Activated CD8-positive, alpha-beta memory T cell treated with anti-CD3 and anti-CD28 coated beads, Interleukin-2, amount 50 U/mL, for 1 hour (primary cell): Measurements from ENCODE around the gene ZNF2.

Experiments
- DNase-seq: peaks from one replicate; pipeline ENCODE4 v3.0.0-alpha.2; 2020; ENCODE audit errors: extremely low read depth

The ZNF2 gene

DNA sequence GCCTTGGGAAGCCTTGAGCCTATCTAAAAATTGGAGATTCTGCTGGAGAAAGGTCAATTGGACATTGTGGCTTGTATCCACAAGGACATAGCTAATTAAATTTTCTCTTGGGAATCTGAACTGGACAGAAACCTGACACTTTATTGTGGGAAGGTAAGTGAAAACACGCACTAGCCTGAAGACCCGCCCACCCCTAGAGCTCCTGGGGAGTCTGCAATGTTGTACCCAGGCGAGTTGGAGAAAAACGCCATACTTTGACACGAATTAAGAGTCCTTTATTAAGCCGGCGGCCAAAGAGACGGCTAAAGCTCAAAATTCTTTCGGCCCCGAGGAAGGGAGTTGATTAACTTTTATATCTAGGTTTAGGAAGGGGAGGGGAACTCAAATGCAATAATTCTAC, 40.5 kb downstream of the ZNF2 start:
- no peak for DNase-seq

DNA sequence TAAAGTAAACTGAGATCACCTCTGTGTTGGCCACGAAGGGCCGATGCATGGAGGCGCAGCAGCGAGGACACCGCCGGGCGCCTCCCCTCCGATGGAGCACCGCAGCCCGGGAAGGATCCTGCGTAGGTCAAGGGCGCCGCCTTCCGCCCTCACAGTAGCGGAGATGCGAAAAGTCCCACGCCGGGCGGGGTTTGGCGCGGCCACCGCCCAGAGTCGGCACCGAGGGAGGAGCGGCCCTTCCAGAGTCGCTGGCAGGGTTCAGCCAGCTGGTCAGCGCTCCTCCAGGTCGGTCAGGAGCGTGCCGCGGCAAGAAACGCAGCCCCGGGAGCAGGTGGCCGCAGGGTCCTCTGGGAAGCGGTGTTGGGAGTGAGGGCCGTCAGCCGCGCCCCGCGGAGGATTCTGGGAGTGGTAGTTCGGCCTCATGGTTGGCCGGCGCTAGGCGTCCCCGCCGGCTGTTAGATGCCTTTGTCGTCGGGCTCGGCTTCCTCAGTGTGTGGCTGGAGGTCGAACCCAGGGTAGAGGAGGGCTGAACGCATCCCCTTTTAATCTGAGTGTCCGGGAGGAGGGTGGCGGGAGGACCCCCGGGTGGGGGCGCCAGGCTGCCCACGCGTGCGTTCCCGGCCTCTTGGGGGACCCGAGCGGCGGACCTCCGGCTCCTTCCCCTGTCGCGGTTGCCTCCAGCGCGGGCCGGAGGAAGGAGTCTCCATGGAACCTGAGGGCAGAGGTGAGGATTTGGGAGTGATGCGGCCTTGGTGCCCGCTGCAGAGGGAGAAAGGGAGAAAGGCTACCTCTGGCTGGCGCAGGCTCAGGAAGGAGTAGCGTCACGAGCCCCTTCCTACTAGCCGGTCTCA, 41.7 kb downstream of the ZNF2 start, which contains the start of gene ZNF892:
TSS of gene ZNF892 (plus strand) at position 411 of the 851 bp plus-strand sequence. CDS start at position 706, 295 bp downstream.
- peak; percentile 43 for DNase-seq

- DNase-seq, result no peak
Observed at GRCh38 chr2:95208106-95208505, 42.5 kb downstream of the ZNF2 start.

GRCh38 chr2:95215018-95215612, 49.5 kb downstream of the ZNF2 start:
- no peak for DNase-seq

DNA sequence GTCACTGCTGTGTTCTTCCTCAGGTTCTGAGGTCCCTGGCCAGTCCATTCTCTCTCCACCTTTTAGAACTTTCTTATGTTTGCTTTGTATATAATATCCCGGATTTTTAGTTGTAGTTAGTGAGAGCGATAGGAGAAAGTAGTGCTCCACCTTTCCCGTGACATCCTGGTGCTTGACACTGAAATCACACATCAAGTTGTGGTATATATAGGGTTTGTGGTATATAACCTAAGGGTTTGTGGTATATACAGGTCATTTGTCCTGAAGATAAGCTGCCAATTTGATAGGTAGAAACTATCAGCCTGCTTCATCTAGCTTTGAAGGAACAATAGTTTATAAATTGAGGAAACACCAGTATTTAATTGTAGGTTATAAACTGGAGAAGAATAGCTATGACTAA, 54.8 kb downstream of the ZNF2 start:
- no peak for DNase-seq

DNA sequence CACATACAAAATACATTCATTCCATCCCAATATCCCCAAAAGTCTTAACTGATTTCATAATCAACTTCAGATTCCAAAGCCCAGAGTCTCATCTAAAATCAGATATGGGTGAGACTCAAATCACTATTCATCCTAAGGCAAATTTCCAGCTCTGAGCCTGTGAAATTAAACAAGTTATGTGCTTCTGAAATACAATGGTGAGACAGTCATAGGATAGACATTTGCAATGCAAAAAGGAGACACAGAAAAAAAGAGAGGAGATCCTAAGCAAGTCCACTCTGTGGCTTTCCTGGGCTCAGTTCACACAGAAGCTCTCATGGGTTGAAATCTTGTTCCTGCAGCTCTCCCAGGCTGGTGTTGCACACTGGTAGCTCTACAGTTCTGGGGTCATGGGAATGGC, 60.0 kb downstream of the ZNF2 start:
- DNase-seq, result no peak

GRCh38 chr2:95231723-95232122, 66.1 kb downstream of the ZNF2 start:
- no peak for DNase-seq

DNA sequence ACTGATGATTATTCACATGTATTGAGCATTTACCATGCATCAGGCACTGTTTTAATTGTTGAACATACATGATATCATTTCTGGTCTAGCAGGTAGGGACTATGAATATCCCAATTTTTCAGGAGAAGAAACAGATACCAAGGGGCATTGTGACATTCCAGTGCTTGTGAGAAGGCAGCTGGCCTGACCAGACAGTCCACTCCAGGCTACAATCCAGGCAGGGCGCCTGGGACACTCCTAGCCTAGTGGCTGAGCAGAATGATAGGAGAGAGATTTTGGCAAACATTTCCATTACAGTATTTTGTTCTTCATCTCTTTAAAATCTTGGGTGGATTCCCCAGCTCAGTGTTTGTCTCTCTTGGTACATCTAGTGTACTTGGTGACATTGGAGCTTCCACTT, 66.6 kb downstream of the ZNF2 start:
- DNase-seq, result no peak
